PC-9 (cell line): ENCODE results near the gene SNX12. TPM values are rescaled to one million over a fixed set of nuclear protein-coding genes. Genes with fewer than 3 reads are reported as not detected.

Experiments used
- BruUV-seq: library from RNA; stranded (reverse); fragments of 400-500 nt; replicated peaks from 2 replicates; lab custom pipeline; 2021; lab: Mats Ljungman, UMichigan
- CTCF ChIA-PET: fragments of 300-600 bp; sonication (Branson Sonifier 250); formaldehyde crosslinking; loops from one replicate; lab custom pipeline; 2022; ENCODE audit warnings: antibody characterized with exemption; lab: Charles Lee
- POLR2A ChIA-PET: fragments of 300-600 bp; sonication (Branson Sonifier 250); formaldehyde crosslinking; loops from one replicate; lab custom pipeline; 2022; ENCODE audit warnings: antibody characterized with exemption; ENCODE audit not compliant: unreplicated experiment; lab: Charles Lee
- DNase-seq, 2 experiments: peaks; one replicate each; pipeline versions ENCODE4 v3.0.0 to v3.0.0-alpha.2; 2015 to 2022; ENCODE audit warnings: mixed read lengths in 1 of 2
- H2AFZ ChIP-seq: fragments of 200-600 bp; sonication (generic); 2 replicates; pipeline ENCODE4 v1.8.1; 2017; ENCODE audit warnings: antibody characterized with exemption
- H3F3A ChIP-seq: fragments of 200-600 bp; sonication (generic); 2 replicates; pipeline ENCODE4 v1.8.1; 2017; ENCODE audit warnings: antibody characterized with exemption, mild to moderate bottlenecking, low read depth; ENCODE audit not compliant: insufficient read depth
- H3K27ac ChIP-seq: fragments of 200-600 bp; sonication (generic); 2 replicates; pipeline ENCODE4 v1.6.1; 2016; ENCODE audit warnings: mixed run types
- H3K27me3 ChIP-seq: fragments of 200-600 bp; sonication (generic); 2 replicates; pipeline ENCODE4 v1.6.1; 2016; ENCODE audit warnings: low read depth, mixed run types; ENCODE audit not compliant: insufficient read depth
- H3K36me3 ChIP-seq: fragments of 200-600 bp; sonication (generic); 2 replicates; pipeline ENCODE4 v1.6.1; 2016; ENCODE audit warnings: low read depth, mixed run types
- H3K4me1 ChIP-seq: fragments of 200-600 bp; sonication (generic); replicated peaks from 2 replicates; pipeline ENCODE4 v1.6.1; 2016; ENCODE audit warnings: mixed run types; ENCODE audit not compliant: insufficient read depth
- H3K4me2 ChIP-seq: fragments of 200-600 bp; sonication (generic); 2 replicates; pipeline ENCODE4 v1.6.1; 2017; ENCODE audit warnings: mixed run types
- H3K4me3 ChIP-seq: fragments of 200-600 bp; sonication (generic); 2 replicates; pipeline ENCODE4 v1.6.1; 2016; ENCODE audit warnings: mixed run types
- H3K79me2 ChIP-seq: fragments of 200-600 bp; sonication (generic); 2 replicates; pipeline ENCODE4 v1.6.1; 2017; ENCODE audit warnings: low read depth, mixed run types
- H3K9me2 ChIP-seq: fragments of 200-600 bp; sonication (generic); 2 replicates; pipeline ENCODE4 v1.8.1; 2017; ENCODE audit warnings: mild to moderate bottlenecking; ENCODE audit not compliant: insufficient read depth
- H3K9me3 ChIP-seq: fragments of 200-600 bp; sonication (generic); 2 replicates; pipeline ENCODE4 v1.8.1; 2016; ENCODE audit warnings: low read depth; ENCODE audit not compliant: insufficient read depth
- H4K20me1 ChIP-seq: fragments of 200-600 bp; sonication (generic); 2 replicates; pipeline ENCODE4 v1.8.1; 2017; ENCODE audit not compliant: insufficient read depth
- CTCF ChIP-seq: fragments of 200-600 bp; sonication (generic); conservative IDR thresholded peaks from 2 replicates; pipeline ENCODE4 v1.6.1; 2017; ENCODE audit warnings: mixed run types, antibody characterized with exemption, mild to moderate bottlenecking, moderate library complexity
- EZH2 ChIP-seq: fragments of 200-600 bp; sonication (generic); IDR thresholded peaks from 2 replicates; pipeline ENCODE4 v1.8.0; 2017; ENCODE audit warnings: antibody characterized with exemption, low read depth
- intact Hi-C: fragments of 100-400 bp; cut with micrococcal nuclease; formaldehyde crosslinking; loops from one replicate; pipeline ENCODE4 v1.10.0; 2022; ENCODE audit not compliant: unreplicated experiment
- total RNA-seq: library from RNA; stranded (reverse); gene quantifications from 2 replicates; pipeline ENCODE4 v1.2.3, GENCODE V29; 2021

SNX12 gene
- total RNA-seq, 1 experiment from 2014 or later: 63.1 TPM

- ChIA-PET POLR2A (no interaction called here), CTCF (no interaction called here)
- Histone ChIP-seq H4K20me1 (no peaks in the 10 kb centered on the region), H3F3A (peaks cover 11% of the 10 kb centered on the region), H3K9me2 (no peaks in the 10 kb centered on the region), H3K9me3 (no peaks in the 10 kb centered on the region), H3K27ac (no peak overlapping the region), H3K4me3 (no peak overlapping the region), H3K4me1 (peaks cover 16% of the 10 kb centered on the region), H3K79me2 (no peaks in the 10 kb centered on the region), H2AFZ (no peak overlapping the region), H3K36me3 (no peaks in the 10 kb centered on the region), H3K4me2 (no peak overlapping the region), H3K27me3 (no peaks in the 10 kb centered on the region)
- TF ChIP-seq CTCF (no peak), EZH2 (no peak)
- no peak for DNase-seq
- BruUV-seq: no TSS peak
- intact Hi-C loops: no loop called here
Observed at GRCh38 chrX:71082822-71083221, 14.7 kb upstream of the SNX12 start.

GRCh38 chrX:71082124-71082647 lies 14.1 kb upstream of the SNX12 start:
- Histone ChIP-seq H2AFZ (no peak overlapping the region), H3K4me2 (peak overlapping the region; percentile 49), H3K4me1 (peaks cover 16% of the 10 kb centered on the region), H3K36me3 (no peaks in the 10 kb centered on the region), H3K27ac (no peak overlapping the region), H3K9me3 (no peaks in the 10 kb centered on the region), H3K4me3 (no peak overlapping the region), H3K9me2 (no peaks in the 10 kb centered on the region), H3F3A (peaks cover 11% of the 10 kb centered on the region), H3K27me3 (no peaks in the 10 kb centered on the region), H3K79me2 (no peaks in the 10 kb centered on the region), H4K20me1 (no peaks in the 10 kb centered on the region)
- BruUV-seq: no TSS peak
- intact Hi-C loops: no loop called here
- ChIA-PET CTCF (no interaction called here), POLR2A (no interaction called here)
- TF ChIP-seq EZH2: no peak
- TF ChIP-seq CTCF: no peak
- DNase-seq: no peak

GRCh38 chrX:71081330-71082123 lies 13.4 kb upstream of the SNX12 start:
- H3K4me3 ChIP-seq: no peak overlapping the region
- BruUV-seq: no TSS peak
- no peaks in the 10 kb centered on the region for H3K79me2 ChIP-seq
- peak overlapping the region; percentile 49 for H3K4me2 ChIP-seq
- intact Hi-C loops: no loop called here
- no peak for TF ChIP-seq EZH2
- TF ChIP-seq CTCF: no peak
- no peaks in the 10 kb centered on the region for H4K20me1 ChIP-seq
- H3K36me3 ChIP-seq: no peaks in the 10 kb centered on the region
- H3K27me3 ChIP-seq: no peaks in the 10 kb centered on the region
- no peak overlapping the region for H2AFZ ChIP-seq
- H3F3A ChIP-seq: peaks cover 11% of the 10 kb centered on the region
- DNase-seq: peak in 1 of 2 experiments; percentile 68
- H3K4me1 ChIP-seq: peaks cover 16% of the 10 kb centered on the region
- ChIA-PET POLR2A (no interaction called here), CTCF (no interaction called here)
- H3K27ac ChIP-seq: no peak overlapping the region
- H3K9me2 ChIP-seq: no peaks in the 10 kb centered on the region
- H3K9me3 ChIP-seq: no peaks in the 10 kb centered on the region
